ENCODE measurements around the gene MAD1L1. TPM values are rescaled to one million over a fixed set of nuclear protein-coding genes. Genes with fewer than 3 reads are reported as not detected.

MAD1L1 gene
- total RNA-seq, 1 experiment from 2014 or later, result 38.5 TPM

DNA sequence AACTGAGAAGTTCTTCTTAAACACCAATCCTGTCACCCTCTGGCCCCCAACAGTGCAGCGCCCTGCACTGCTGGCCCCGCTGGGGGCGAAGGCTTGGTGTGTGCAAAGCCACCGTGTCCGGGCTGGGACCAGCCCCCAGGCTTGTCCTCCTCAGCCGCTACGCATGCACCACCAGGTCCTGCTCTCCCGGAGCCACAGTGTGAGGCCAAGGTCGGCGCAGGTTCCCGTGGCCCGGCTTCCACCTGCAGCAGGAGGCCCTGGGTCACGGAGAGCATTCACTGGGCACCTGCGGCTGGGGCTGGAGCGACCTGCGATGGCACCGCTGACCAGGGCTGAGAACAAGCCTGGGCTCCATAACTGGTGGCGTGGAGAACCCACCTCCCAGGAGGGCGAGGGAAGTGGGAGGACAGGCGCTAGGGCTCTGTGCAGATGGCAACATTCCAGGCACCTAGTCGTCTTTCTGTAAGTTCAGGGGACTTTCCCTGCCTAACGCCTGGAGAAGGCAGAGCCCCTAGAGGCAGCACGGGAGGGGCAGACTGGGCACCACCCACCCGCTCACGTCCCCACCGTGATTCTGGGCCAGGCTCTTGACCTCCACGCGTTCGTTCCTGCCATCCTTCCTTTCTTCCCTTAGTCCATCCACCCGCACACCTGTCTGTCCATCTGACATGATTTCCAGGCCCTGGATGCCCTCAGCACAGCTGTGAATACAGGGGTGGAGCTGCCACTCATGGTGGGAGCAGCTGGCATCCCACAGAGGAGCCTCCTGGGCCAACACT is 291.1 kb downstream of the MAD1L1 start:
- RAD21 ChIA-PET (ENCODE audit: low non-redundant PET in 1 of 2, low total read pairs in 2 of 2, uncharacterized antibody in 2 of 2, unreplicated experiment in 2 of 2), result no interaction called here
- Histone ChIP-seq H3K27me3 (ENCODE audit: insufficient read depth, low read length) (no peaks in the 10 kb centered on the region), H3K27ac (ENCODE audit: low read depth, low read length) (no peak overlapping the region), H3K4me2 (ENCODE audit: low read length) (no peak overlapping the region), H3K4me1 (ENCODE audit: control insufficient read depth in 1 of 2, insufficient read depth in 2 of 2, low read length in 2 of 2) (peaks cover 13 to 19% of the 10 kb centered on the region in 2 experiments), H4K20me1 (ENCODE audit: insufficient read depth) (no peaks in the 10 kb centered on the region), H3K36me3 (ENCODE audit: control insufficient read depth in 1 of 2, insufficient read depth in 2 of 2, low read length in 2 of 2) (no peaks in the 10 kb centered on the region), H3K4me3 (replicated peaks in 1 of 2; ENCODE audit: low read depth in 1 of 2, low read length in 2 of 2) (no peak overlapping the region), H3K79me2 (ENCODE audit: insufficient read depth, low read length) (no peaks in the 10 kb centered on the region; the same call in 1 of the 2 replicates), H3K9ac (ENCODE audit: low read length) (no peak overlapping the region), H3K9me3 (ENCODE audit: control insufficient read depth in 1 of 2, insufficient read depth in 1 of 2, low read depth in 1 of 2, low read length in 2 of 2) (no peaks in the 10 kb centered on the region), H2AFZ (ENCODE audit: low read depth, low read length, poor library complexity, severe bottlenecking) (no peak overlapping the region), H3K9me2 (ENCODE audit: insufficient read depth) (no peaks in the 10 kb centered on the region)
- no peak for DNase-seq (ENCODE audit: low read depth, low spot score)
- TF ChIP-seq SIN3A (IDR thresholded peaks at IDR 0.05; ENCODE audit: low read depth) (no peak), JUND (IDR thresholded peaks at IDR 0.05) (no peak), POLR2AphosphoS5 (IDR thresholded peaks at IDR 0.05; ENCODE audit: low read depth, low read length) (no peak), SRF (IDR thresholded peaks at IDR 0.05; ENCODE audit: low read depth) (no peak), CBX3 (IDR thresholded peaks at IDR 0.05; ENCODE audit: low read depth) (no peak), EZH2 (IDR thresholded peaks at IDR 0.05) (no peak), ZFX (IDR thresholded peaks at IDR 0.05) (no peak)
- TF ChIP-seq, protein P1, sequence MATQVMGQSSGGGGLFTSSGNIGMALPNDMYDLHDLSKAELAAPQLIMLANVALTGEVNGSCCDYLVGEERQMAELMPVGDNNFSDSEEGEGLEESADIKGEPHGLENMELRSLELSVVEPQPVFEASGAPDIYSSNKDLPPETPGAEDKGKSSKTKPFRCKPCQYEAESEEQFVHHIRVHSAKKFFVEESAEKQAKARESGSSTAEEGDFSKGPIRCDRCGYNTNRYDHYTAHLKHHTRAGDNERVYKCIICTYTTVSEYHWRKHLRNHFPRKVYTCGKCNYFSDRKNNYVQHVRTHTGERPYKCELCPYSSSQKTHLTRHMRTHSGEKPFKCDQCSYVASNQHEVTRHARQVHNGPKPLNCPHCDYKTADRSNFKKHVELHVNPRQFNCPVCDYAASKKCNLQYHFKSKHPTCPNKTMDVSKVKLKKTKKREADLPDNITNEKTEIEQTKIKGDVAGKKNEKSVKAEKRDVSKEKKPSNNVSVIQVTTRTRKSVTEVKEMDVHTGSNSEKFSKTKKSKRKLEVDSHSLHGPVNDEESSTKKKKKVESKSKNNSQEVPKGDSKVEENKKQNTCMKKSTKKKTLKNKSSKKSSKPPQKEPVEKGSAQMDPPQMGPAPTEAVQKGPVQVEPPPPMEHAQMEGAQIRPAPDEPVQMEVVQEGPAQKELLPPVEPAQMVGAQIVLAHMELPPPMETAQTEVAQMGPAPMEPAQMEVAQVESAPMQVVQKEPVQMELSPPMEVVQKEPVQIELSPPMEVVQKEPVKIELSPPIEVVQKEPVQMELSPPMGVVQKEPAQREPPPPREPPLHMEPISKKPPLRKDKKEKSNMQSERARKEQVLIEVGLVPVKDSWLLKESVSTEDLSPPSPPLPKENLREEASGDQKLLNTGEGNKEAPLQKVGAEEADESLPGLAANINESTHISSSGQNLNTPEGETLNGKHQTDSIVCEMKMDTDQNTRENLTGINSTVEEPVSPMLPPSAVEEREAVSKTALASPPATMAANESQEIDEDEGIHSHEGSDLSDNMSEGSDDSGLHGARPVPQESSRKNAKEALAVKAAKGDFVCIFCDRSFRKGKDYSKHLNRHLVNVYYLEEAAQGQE (IDR thresholded peaks at IDR 0.05; ENCODE audit: low read depth), result no peak
- TF ChIP-seq, protein P2, sequence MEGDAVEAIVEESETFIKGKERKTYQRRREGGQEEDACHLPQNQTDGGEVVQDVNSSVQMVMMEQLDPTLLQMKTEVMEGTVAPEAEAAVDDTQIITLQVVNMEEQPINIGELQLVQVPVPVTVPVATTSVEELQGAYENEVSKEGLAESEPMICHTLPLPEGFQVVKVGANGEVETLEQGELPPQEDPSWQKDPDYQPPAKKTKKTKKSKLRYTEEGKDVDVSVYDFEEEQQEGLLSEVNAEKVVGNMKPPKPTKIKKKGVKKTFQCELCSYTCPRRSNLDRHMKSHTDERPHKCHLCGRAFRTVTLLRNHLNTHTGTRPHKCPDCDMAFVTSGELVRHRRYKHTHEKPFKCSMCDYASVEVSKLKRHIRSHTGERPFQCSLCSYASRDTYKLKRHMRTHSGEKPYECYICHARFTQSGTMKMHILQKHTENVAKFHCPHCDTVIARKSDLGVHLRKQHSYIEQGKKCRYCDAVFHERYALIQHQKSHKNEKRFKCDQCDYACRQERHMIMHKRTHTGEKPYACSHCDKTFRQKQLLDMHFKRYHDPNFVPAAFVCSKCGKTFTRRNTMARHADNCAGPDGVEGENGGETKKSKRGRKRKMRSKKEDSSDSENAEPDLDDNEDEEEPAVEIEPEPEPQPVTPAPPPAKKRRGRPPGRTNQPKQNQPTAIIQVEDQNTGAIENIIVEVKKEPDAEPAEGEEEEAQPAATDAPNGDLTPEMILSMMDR (IDR thresholded peaks at IDR 0.05 in 2 of 3, conservative IDR thresholded peaks at IDR 0.05 in 1 of 3; ENCODE audit: borderline replicate concordance in 1 of 3, insufficient read depth in 1 of 3, low read depth in 2 of 3, low read length in 2 of 3), result no peak
- TF ChIP-seq, protein P3, sequence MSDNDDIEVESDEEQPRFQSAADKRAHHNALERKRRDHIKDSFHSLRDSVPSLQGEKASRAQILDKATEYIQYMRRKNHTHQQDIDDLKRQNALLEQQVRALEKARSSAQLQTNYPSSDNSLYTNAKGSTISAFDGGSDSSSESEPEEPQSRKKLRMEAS (IDR thresholded peaks at IDR 0.05), result no peak
- CTCF ChIA-PET, result no interaction called here
- no peak for ATAC-seq
- POLR2A ChIA-PET, result no interaction called here
- intact Hi-C loops (cut with micrococcal nuclease), result no loop called here
- BruUV-seq (replicated peaks), result no TSS peak
